ENCODE results near the gene MACROD2. TPM values are rescaled to one million over a fixed set of nuclear protein-coding genes. Genes with fewer than 3 reads are reported as not detected.

MACROD2 gene
- polyA plus RNA-seq, 1 donor from 2014 or later: 23.2 TPM

- Histone ChIP-seq H3K9me3 (ENCODE audit: low read length) (no peaks in the 10 kb centered on the region), H3K9ac (ENCODE audit: low read length) (no peak overlapping the region), H3K4me3 (ENCODE audit: low read length) (no peak overlapping the region), H4K20me1 (ENCODE audit: insufficient read depth) (no peaks in the 10 kb centered on the region), H3K79me2 (replicated peaks; ENCODE audit: insufficient read depth, low read length) (no peaks in the 10 kb centered on the region), H3K36me3 (ENCODE audit: insufficient read depth, low read length) (no peaks in the 10 kb centered on the region), H3K27ac (ENCODE audit: low read length) (no peak overlapping the region), H3K27me3 (ENCODE audit: insufficient read depth, low read depth, low read length) (no peaks in the 10 kb centered on the region), H3F3A (ENCODE audit: insufficient read depth, low read length, poor library complexity, severe bottlenecking) (no peaks in the 10 kb centered on the region), H3K9me2 (ENCODE audit: insufficient read depth, low read length) (no peaks in the 10 kb centered on the region), H3K4me2 (ENCODE audit: low read length) (no peak overlapping the region), H2AFZ (ENCODE audit: low read depth, low read length) (no peak overlapping the region)
- TF ChIP-seq RAD21 (conservative IDR thresholded peaks at IDR 0.05) (no peak), POLR2AphosphoS5 (IDR thresholded peaks at IDR 0.05) (no peak), TAF1 (IDR thresholded peaks at IDR 0.05; ENCODE audit: low read depth) (no peak), EP300 (conservative IDR thresholded peaks at IDR 0.05; ENCODE audit: poor library complexity, severe bottlenecking) (no peak), EZH2 (IDR thresholded peaks at IDR 0.05; ENCODE audit: borderline replicate concordance, insufficient read depth, low read length, poor library complexity, severe bottlenecking) (no peak), SMC3 (conservative IDR thresholded peaks at IDR 0.05; ENCODE audit: poor library complexity) (no peak), MXI1 (conservative IDR thresholded peaks at IDR 0.05; ENCODE audit: poor library complexity, severe bottlenecking) (no peak)
- TF ChIP-seq, protein P1, sequence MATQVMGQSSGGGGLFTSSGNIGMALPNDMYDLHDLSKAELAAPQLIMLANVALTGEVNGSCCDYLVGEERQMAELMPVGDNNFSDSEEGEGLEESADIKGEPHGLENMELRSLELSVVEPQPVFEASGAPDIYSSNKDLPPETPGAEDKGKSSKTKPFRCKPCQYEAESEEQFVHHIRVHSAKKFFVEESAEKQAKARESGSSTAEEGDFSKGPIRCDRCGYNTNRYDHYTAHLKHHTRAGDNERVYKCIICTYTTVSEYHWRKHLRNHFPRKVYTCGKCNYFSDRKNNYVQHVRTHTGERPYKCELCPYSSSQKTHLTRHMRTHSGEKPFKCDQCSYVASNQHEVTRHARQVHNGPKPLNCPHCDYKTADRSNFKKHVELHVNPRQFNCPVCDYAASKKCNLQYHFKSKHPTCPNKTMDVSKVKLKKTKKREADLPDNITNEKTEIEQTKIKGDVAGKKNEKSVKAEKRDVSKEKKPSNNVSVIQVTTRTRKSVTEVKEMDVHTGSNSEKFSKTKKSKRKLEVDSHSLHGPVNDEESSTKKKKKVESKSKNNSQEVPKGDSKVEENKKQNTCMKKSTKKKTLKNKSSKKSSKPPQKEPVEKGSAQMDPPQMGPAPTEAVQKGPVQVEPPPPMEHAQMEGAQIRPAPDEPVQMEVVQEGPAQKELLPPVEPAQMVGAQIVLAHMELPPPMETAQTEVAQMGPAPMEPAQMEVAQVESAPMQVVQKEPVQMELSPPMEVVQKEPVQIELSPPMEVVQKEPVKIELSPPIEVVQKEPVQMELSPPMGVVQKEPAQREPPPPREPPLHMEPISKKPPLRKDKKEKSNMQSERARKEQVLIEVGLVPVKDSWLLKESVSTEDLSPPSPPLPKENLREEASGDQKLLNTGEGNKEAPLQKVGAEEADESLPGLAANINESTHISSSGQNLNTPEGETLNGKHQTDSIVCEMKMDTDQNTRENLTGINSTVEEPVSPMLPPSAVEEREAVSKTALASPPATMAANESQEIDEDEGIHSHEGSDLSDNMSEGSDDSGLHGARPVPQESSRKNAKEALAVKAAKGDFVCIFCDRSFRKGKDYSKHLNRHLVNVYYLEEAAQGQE (IDR thresholded peaks at IDR 0.05; ENCODE audit: borderline replicate concordance): no peak
- TF ChIP-seq, protein P2, sequence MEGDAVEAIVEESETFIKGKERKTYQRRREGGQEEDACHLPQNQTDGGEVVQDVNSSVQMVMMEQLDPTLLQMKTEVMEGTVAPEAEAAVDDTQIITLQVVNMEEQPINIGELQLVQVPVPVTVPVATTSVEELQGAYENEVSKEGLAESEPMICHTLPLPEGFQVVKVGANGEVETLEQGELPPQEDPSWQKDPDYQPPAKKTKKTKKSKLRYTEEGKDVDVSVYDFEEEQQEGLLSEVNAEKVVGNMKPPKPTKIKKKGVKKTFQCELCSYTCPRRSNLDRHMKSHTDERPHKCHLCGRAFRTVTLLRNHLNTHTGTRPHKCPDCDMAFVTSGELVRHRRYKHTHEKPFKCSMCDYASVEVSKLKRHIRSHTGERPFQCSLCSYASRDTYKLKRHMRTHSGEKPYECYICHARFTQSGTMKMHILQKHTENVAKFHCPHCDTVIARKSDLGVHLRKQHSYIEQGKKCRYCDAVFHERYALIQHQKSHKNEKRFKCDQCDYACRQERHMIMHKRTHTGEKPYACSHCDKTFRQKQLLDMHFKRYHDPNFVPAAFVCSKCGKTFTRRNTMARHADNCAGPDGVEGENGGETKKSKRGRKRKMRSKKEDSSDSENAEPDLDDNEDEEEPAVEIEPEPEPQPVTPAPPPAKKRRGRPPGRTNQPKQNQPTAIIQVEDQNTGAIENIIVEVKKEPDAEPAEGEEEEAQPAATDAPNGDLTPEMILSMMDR (IDR thresholded peaks at IDR 0.05; ENCODE audit: poor library complexity, severe bottlenecking): no peak
These were observed 1839.5 kb downstream of the MACROD2 start for GRCh38 chr20:15834857-15835256.

DNA sequence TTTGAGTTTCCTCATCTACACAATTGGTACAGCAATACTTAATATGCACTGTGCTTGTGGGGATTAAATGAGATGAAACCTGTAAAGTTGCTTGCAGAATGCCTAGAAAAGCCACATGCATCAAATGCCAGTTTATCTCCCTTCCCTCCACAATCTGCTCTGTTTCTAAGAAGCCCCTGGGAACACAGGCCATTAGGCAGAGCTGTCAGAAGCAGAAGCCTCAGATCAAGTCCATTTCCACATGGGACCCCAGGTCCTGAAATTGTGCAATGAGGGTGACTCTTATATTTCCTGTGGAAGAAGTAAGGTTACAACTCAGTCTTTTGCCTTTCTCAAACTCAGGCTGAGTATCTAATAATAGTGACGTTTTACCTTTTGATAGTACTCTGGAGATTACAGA is 1840.5 kb downstream of the MACROD2 start:
- Histone ChIP-seq H4K20me1 (ENCODE audit: insufficient read depth) (no peaks in the 10 kb centered on the region), H3K9ac (ENCODE audit: low read length) (no peak overlapping the region), H3K79me2 (replicated peaks; ENCODE audit: insufficient read depth, low read length) (no peaks in the 10 kb centered on the region), H3K27me3 (ENCODE audit: insufficient read depth, low read depth, low read length) (no peaks in the 10 kb centered on the region), H3F3A (ENCODE audit: insufficient read depth, low read length, poor library complexity, severe bottlenecking) (no peaks in the 10 kb centered on the region), H3K4me2 (ENCODE audit: low read length) (no peak overlapping the region), H3K36me3 (ENCODE audit: insufficient read depth, low read length) (no peaks in the 10 kb centered on the region), H3K9me3 (ENCODE audit: low read length) (no peaks in the 10 kb centered on the region), H3K27ac (ENCODE audit: low read length) (no peak overlapping the region), H3K9me2 (ENCODE audit: insufficient read depth, low read length) (no peaks in the 10 kb centered on the region), H3K4me3 (ENCODE audit: low read length) (no peak overlapping the region), H2AFZ (ENCODE audit: low read depth, low read length) (no peak overlapping the region)
- TF ChIP-seq, protein P2 (IDR thresholded peaks at IDR 0.05; ENCODE audit: poor library complexity, severe bottlenecking): no peak
- TF ChIP-seq POLR2AphosphoS5 (IDR thresholded peaks at IDR 0.05): no peak
- TF ChIP-seq TAF1 (IDR thresholded peaks at IDR 0.05; ENCODE audit: low read depth): no peak
- TF ChIP-seq EZH2 (IDR thresholded peaks at IDR 0.05; ENCODE audit: borderline replicate concordance, insufficient read depth, low read length, poor library complexity, severe bottlenecking): no peak
- TF ChIP-seq, protein P1 (IDR thresholded peaks at IDR 0.05; ENCODE audit: borderline replicate concordance): no peak
- no peak for TF ChIP-seq MXI1 (conservative IDR thresholded peaks at IDR 0.05; ENCODE audit: poor library complexity, severe bottlenecking)
- TF ChIP-seq EP300 (conservative IDR thresholded peaks at IDR 0.05; ENCODE audit: poor library complexity, severe bottlenecking): no peak
- TF ChIP-seq RAD21 (conservative IDR thresholded peaks at IDR 0.05): no peak
- no peak for TF ChIP-seq SMC3 (conservative IDR thresholded peaks at IDR 0.05; ENCODE audit: poor library complexity)
